Stomach (tissue), 4 donors: ENCODE measurements around the gene CCDC78.

Source experiments
- EP300 ChIP-seq: sonication (generic); formaldehyde crosslinking; IDR thresholded peaks from one replicate; pipeline ENCODE4 v1.6.1; 2017; ENCODE audit warnings: antibody characterized with exemption
- POLR2A ChIP-seq, 4 donors: fragments of 450-650 bp; IDR thresholded peaks; one replicate each; pipeline ENCODE4 v1.6.1; 2016; ENCODE audit warnings: antibody characterized with exemption in 4 of 4, control low read depth in 2 of 4, mild to moderate bottlenecking in 1 of 4, moderate library complexity in 1 of 4
- TF ChIP-seq, protein P1 (sequence below), 7 experiments: fragments of 450-650 bp in 4 of 7; fragments of 200-600 bp in 3 of 7; sonication (generic) in 3 of 7; IDR thresholded peaks; one replicate each; pipeline ENCODE4 v1.5.1; 2016 to 2019; ENCODE audit warnings: antibody characterized with exemption in 7 of 7, control low read depth in 2 of 7, mild to moderate bottlenecking in 1 of 7

DNA sequence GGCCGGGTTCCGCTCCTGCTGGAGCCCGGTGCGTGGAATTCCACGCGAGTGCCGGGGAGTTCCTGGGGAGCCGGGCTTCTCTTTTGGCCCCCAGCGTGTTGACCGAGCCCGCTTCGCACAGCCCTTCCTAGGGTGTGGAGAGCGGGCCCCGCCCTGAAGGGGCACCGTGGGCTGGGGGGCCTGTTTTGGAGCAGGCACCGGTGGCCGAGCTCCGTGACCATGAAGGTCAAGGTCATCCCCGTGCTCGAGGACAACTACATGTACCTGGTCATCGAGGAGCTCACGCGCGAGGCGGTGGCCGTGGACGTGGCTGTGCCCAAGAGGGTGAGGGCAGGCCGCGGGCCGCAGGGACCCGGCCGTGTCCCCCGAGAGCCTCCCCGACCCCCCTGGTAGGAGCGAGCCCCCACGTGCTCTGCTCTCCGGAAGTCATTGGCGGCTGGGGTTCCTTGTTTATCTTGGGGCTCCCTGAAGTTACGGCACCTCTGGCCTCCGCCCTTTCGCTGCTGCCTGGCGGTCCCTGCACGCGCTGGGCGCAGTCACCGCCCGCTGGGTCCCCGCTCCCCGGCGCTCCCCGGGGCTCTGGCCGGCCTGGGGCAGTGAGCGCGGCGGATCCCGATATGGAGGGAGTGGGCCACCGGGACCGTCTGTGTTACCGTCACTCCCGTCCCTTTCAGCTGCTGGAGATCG is 1.2 kb upstream of the CCDC78 start:
- TF ChIP-seq, protein P1, sequence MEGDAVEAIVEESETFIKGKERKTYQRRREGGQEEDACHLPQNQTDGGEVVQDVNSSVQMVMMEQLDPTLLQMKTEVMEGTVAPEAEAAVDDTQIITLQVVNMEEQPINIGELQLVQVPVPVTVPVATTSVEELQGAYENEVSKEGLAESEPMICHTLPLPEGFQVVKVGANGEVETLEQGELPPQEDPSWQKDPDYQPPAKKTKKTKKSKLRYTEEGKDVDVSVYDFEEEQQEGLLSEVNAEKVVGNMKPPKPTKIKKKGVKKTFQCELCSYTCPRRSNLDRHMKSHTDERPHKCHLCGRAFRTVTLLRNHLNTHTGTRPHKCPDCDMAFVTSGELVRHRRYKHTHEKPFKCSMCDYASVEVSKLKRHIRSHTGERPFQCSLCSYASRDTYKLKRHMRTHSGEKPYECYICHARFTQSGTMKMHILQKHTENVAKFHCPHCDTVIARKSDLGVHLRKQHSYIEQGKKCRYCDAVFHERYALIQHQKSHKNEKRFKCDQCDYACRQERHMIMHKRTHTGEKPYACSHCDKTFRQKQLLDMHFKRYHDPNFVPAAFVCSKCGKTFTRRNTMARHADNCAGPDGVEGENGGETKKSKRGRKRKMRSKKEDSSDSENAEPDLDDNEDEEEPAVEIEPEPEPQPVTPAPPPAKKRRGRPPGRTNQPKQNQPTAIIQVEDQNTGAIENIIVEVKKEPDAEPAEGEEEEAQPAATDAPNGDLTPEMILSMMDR (IDR thresholded peaks at IDR 0.05): no peak
- TF ChIP-seq EP300 (no peak), POLR2A (IDR thresholded peaks at IDR 0.05) (no peak)
